ENCODE data around the gene ATOH8.

ATOH8 gene

DNA sequence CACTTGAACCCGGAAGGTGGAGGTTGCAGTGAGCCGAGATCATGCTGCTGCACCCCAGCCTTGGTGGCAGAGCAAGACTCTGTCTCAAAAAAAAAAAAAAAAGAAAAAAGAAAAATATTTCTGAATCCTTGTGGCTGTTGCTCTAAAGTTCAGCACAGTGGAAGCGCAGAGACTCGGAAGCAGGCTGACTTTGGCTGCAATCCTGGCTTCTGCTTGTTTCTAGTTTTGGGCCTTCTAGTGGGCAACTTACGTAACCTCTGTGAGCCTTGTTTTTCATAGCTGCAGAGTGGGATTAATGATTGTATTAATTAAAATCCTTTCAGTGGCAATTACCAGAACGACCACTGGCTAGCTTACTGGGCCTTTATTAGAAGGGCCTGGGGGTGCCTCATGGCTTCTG lies 31.3 kb upstream of the ATOH8 start:
- ChIA-PET CTCF (interaction anchor here (0.6 to 1.0 kb wide), 2 partner anchors 71 to 92 kb away, joined by 3 to 4 read pairs; no protein-coding TSS in a partner anchor), POLR2A (ENCODE audit: low non-redundant PET) (no interaction called here)
- H3K27ac ChIP-seq = no peak overlapping the region
- DNase-seq (ENCODE audit: low spot score) = no peak
- TF ChIP-seq, protein P1, sequence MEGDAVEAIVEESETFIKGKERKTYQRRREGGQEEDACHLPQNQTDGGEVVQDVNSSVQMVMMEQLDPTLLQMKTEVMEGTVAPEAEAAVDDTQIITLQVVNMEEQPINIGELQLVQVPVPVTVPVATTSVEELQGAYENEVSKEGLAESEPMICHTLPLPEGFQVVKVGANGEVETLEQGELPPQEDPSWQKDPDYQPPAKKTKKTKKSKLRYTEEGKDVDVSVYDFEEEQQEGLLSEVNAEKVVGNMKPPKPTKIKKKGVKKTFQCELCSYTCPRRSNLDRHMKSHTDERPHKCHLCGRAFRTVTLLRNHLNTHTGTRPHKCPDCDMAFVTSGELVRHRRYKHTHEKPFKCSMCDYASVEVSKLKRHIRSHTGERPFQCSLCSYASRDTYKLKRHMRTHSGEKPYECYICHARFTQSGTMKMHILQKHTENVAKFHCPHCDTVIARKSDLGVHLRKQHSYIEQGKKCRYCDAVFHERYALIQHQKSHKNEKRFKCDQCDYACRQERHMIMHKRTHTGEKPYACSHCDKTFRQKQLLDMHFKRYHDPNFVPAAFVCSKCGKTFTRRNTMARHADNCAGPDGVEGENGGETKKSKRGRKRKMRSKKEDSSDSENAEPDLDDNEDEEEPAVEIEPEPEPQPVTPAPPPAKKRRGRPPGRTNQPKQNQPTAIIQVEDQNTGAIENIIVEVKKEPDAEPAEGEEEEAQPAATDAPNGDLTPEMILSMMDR (conservative IDR thresholded peaks at IDR 0.05; ENCODE audit: low read depth) = no peak

DNA sequence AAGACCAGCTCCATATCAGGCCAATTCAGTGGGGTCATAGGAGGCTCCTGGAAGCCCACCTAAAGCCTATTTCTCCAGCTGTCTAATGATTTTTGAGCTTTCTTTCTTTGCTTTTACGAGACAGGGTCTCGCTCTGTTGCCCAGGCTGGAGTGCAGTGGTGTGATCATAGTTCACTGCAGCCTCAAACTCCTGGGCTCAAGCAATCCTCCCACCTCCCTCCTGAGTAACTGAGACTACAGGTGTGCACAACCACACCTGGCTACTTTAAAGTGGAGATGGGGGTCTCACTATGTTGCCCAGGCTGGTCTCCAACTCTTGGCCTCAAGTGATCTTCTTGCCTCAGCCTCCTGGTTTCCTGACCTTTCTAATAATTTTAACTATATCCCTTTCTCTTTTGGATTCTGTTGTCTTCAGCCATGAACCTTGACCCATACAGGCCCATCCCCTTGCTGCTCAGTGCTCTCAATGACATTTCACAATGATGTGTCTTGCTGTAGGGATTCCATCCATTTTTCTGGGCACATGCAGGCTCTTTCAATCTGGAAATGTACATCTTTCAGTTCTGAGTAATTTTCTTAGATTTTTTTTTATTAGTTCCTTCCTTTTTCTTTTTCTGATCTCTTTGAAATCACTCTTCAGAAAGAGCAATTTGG lies 30.0 kb upstream of the ATOH8 start:
- ChIA-PET POLR2A (ENCODE audit: low non-redundant PET) (no interaction called here), CTCF (interaction anchor here (2.6 kb wide), 1 partner anchor 90 kb away, joined by 14 read pairs; no protein-coding TSS in a partner anchor)
- TF ChIP-seq, protein P1 (conservative IDR thresholded peaks at IDR 0.05; ENCODE audit: low read depth) = no peak
- no peak for DNase-seq (ENCODE audit: low spot score)
- no peak overlapping the region for H3K27ac ChIP-seq

DNA sequence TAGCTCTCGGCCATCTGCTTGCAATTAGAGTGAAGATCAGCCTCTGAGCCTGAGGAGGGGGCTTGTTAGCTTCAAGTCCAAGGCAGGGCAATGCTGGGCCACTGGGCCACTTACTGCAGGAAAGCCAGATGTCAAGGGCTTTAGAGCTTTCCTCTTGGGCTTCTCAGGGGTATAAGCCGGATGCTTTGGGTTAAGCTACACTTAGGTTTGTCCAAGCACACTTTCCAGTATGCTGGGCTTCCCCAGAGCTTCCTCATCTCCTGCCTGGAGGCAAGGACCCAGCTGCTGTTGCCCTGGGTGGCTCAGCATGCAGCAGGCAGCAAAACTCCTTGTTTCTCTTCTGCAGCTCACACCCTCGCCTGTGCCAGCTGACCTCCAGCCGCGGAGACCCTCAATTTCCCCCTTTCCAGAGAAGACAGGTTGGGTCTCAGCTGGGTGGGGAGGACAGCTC lies 29.0 kb upstream of the ATOH8 start:
- ChIA-PET CTCF (interaction anchor here (0.5 to 2.6 kb wide), 5 partner anchors 17 to 381 kb away, joined by 4 to 14 read pairs (median 5); partner anchors contain the start of genes POLR1A and PTCD3), POLR2A (ENCODE audit: low non-redundant PET) (no interaction called here)
- TF ChIP-seq, protein P1 (conservative IDR thresholded peaks at IDR 0.05; ENCODE audit: low read depth) = no peak
- DNase-seq (ENCODE audit: low spot score) = no peak
- no peak overlapping the region for H3K27ac ChIP-seq

DNA sequence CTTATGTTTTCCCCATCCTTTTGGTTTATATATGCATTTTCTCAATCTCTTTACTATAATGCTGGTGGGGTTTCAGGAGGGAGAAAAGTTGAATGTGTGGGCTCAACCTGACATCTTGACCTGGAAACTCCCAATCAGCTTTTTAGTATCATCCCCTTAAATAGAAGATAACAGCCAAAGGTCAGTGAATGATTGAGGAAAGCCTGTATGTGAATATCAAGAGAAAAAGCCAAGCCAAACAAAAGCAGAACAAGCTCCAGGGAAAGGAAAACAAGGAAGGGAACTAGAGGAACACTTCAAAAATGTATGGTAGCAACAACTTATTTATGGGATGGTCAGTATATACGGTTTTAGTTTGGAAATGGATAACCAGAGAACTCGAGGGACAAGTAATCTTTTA lies 28.3 kb upstream of the ATOH8 start:
- ChIA-PET CTCF (interaction anchor here (1.1 to 2.6 kb wide), 3 partner anchors 17 to 89 kb away, joined by 3 to 14 read pairs (median 6); no protein-coding TSS in a partner anchor), POLR2A (ENCODE audit: low non-redundant PET) (interaction anchor here (0.6 kb wide), 1 partner anchor 130 kb away, joined by 3 read pairs; no protein-coding TSS in a partner anchor)
- H3K27ac ChIP-seq = no peak overlapping the region
- TF ChIP-seq, protein P1 (conservative IDR thresholded peaks at IDR 0.05; ENCODE audit: low read depth) = no peak
- DNase-seq (ENCODE audit: low spot score) = no peak

DNA sequence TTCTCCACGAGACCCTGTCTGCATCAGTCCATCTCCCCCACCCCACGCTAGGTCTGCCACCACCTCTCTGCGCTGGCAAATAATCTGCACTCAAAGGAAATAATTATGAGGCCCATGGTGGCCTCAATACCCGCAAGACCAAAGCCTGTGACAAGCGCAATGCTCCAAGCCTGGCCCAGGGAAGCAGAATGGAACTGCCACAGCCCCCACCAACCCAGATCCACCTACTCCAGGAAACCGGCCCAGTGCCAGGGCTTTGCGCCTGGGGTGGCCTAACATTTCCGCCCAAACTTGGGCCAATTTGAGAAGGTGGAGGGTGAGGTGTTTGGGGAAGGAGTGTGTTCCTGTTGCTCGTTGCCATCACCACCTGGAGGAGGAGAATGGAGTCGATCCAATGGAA lies 26.0 kb upstream of the ATOH8 start:
- CTCF ChIA-PET = no interaction called here
- no peak overlapping the region for H3K27ac ChIP-seq
- DNase-seq (ENCODE audit: low spot score) = no peak
- TF ChIP-seq, protein P1 (conservative IDR thresholded peaks at IDR 0.05; ENCODE audit: low read depth) = no peak
- POLR2A ChIA-PET (ENCODE audit: low non-redundant PET) = interaction anchor here (0.6 kb wide), 1 partner anchor 88 kb away, joined by 3 read pairs; no protein-coding TSS in a partner anchor

DNA sequence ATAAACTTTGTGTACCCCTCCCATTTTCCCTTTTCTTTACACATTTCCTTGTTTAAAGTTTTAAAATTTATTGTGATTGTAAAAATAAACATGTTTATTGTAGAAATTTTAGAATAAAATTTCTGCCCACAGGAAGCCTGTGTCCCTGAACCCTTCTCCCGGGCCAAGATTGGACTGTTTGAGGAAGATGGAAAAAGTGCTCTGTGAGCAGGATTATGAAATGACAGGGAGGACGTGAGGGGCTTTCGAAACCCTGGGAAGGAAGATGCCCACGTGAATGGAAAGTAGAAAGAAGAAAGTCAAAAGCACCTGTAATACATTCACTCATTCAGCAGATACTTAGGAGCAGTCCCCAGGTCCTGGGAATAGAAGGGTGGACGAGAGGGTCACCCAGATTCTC lies 25.4 kb upstream of the ATOH8 start:
- POLR2A ChIA-PET (ENCODE audit: low non-redundant PET) = no interaction called here
- TF ChIP-seq, protein P1 (conservative IDR thresholded peaks at IDR 0.05; ENCODE audit: low read depth) = no peak
- CTCF ChIA-PET = interaction anchor here (0.6 to 2.4 kb wide), 27 partner anchors 9 to 346 kb away, joined by 3 to 99 read pairs (median 5); partner anchors contain the start of gene ATOH8
- no peak for DNase-seq (ENCODE audit: low spot score)
- H3K27ac ChIP-seq = no peak overlapping the region
